Fibroblast of lung (primary cell): ENCODE results near the gene CDC37. TPM values are rescaled to one million over a fixed set of nuclear protein-coding genes. Genes with fewer than 3 reads are reported as not detected.

Experiments used
- DNase-seq, 2 donors: peaks; one replicate each; pipeline versions ENCODE4 v3.0.0 to v3.0.0-alpha.2; 2010; ENCODE audit warnings: low read depth in 2 of 2
- H2AFZ ChIP-seq: 2 replicates; pipeline ENCODE4 v1.5.1; 2012; ENCODE audit warnings: low read length, control low read depth, inconsistent platforms
- H3K27ac ChIP-seq: 2 replicates; pipeline ENCODE4 v1.5.1; 2011; ENCODE audit warnings: low read length, control low read depth; ENCODE audit not compliant: insufficient read depth
- H3K27me3 ChIP-seq: 2 replicates; pipeline ENCODE4 v1.5.1; 2011; ENCODE audit warnings: mild to moderate bottlenecking, low read length; ENCODE audit not compliant: control insufficient read depth, insufficient read depth
- H3K36me3 ChIP-seq: 2 replicates; pipeline ENCODE4 v1.5.1; 2011; ENCODE audit warnings: low read length; ENCODE audit not compliant: control insufficient read depth, insufficient read depth
- H3K4me1 ChIP-seq: 2 replicates; pipeline ENCODE4 v1.5.1; 2011; ENCODE audit warnings: low read length; ENCODE audit not compliant: control insufficient read depth, insufficient read depth; ENCODE audit errors: extremely low read depth
- H3K4me2 ChIP-seq: 2 replicates; pipeline ENCODE4 v1.5.1; 2011; ENCODE audit warnings: low read length, control low read depth; ENCODE audit not compliant: insufficient read depth; ENCODE audit errors: extremely low read depth
- H3K4me3 ChIP-seq, 4 experiments: fragments of 200-600 bp in 1 of 4; sonication (generic) in 1 of 4; replicated peaks in 1 of 4; 2 replicates each; pipeline ENCODE4 v1.5.1; 2011 to 2016; ENCODE audit warnings: low read length in 4 of 4, low read depth in 3 of 4, mild to moderate bottlenecking in 3 of 4, control low read depth in 2 of 4, inconsistent platforms in 1 of 4, mixed read lengths in 1 of 4; ENCODE audit not compliant: insufficient read depth in 1 of 4; ENCODE audit errors: control extremely low read depth in 1 of 4
- H3K79me2 ChIP-seq: 2 replicates; pipeline ENCODE4 v1.5.1; 2012; ENCODE audit warnings: mild to moderate bottlenecking, low read length, inconsistent platforms; ENCODE audit not compliant: control insufficient read depth, insufficient read depth
- H3K9ac ChIP-seq: 2 replicates; pipeline ENCODE4 v1.5.1; 2011; ENCODE audit warnings: mild to moderate bottlenecking, low read length, control low read depth; ENCODE audit not compliant: insufficient read depth
- H3K9me3 ChIP-seq: 2 replicates; pipeline ENCODE4 v1.5.1; 2012; ENCODE audit warnings: low read depth, low read length; ENCODE audit not compliant: control insufficient read depth, insufficient read depth
- H4K20me1 ChIP-seq: 2 replicates; pipeline ENCODE4 v1.5.1; 2011; ENCODE audit warnings: low read length; ENCODE audit not compliant: control insufficient read depth, insufficient read depth; ENCODE audit errors: extremely low read depth
- EZH2 ChIP-seq: IDR thresholded peaks from 2 replicates; pipeline ENCODE4 v1.5.1; 2012; ENCODE audit warnings: low read length, control low read depth, mild to moderate bottlenecking; ENCODE audit errors: missing control alignments
- polyA minus RNA-seq: library from RNA; depleted of rRNA, polyadenylated mRNA; stranded (reverse); fragments of >200 nt; gene quantifications from 2 replicates; pipeline ENCODE4 v1.2.3, GENCODE V29; 2011; ENCODE audit warnings: low replicate concordance
- polyA plus RNA-seq, 2 donors: library from polyadenylated mRNA; depleted of rRNA in 1 of 2; stranded (reverse) in 1 of 2; unstranded in 1 of 2; fragments of >200 nt; gene quantifications; 2 replicates each; pipeline ENCODE4 v1.2.1, GENCODE V29; 2011 to 2012; ENCODE audit warnings: missing spikeins in 1 of 2
- total RNA-seq: library from RNA; depleted of rRNA; stranded (reverse); fragments of >200 nt; gene quantifications from 2 replicates; pipeline ENCODE4 v1.2.1, GENCODE V29; 2014
- TF ChIP-seq, protein P1 (sequence below), 2 donors: IDR thresholded peaks in 1 of 2; conservative IDR thresholded peaks in 1 of 2; 1 replicate in 1 of 2; 2 replicates in 1 of 2; pipeline ENCODE4 v1.5.1; 2011 to 2012; ENCODE audit warnings: low read length in 2 of 2, control low read depth in 1 of 2, inconsistent platforms in 1 of 2, low read depth in 1 of 2, mild to moderate bottlenecking in 1 of 2

CDC37 gene
- total RNA-seq: 108 and 129 TPM in 2 replicates
- polyA plus RNA-seq: 266 and 342 TPM in 2 replicates
- polyA plus RNA-seq (2012): 177 and 255 TPM in 2 replicates
- 139 and 172 TPM in 2 replicates for polyA minus RNA-seq

DNA sequence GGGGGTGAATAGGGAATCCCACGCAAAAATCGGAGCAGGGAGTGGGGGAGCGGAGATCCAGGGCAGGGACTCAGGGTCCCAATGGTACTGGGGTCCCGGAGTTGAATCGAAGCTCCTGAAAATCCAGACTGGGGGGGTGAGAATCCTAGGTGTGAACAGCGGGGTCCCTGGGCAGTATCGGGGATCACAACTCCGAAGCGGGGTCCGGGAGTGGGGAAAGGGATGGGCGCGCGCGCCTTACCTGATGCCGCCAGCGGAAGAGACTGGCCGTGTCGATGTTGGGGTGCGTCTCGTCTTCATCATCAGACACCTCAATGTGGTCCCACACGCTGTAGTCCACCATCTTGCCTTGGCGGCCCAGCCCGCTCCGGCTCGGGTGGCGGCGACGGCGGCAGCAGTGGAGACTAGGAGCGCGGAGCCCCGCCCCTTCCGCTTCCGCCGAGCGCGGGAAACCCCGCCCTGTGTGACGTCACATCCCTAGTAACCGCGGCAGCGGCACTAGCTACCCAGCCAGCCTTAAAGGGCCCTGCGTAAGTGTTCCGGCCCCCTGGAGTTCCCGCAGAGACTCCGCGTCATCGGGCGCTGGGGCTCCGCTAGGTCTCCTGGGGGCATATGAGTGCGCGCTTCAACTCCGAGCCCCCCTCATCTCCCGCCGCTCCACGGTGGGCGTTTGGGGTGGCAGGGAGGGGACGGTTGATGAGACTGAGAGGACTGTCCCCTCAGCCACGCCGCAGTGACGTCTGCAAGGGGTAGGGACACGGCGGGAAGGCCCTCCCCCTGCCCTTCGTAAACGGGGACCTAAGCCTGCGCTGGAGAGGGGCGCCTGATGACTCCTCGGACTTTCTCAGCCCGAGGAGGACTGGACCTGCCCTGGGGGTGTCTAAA lies at the start of gene CDC37:
Gene CDC37, minus strand, starts transcription at position 406 of the 885 bp plus-strand sequence. Its CDS starts 63 bp downstream, at position 343.
- Histone ChIP-seq H3K36me3 (peaks cover 4% of the 10 kb centered on the region), H3K9ac (peak within 1 kb of the TSS; percentile 94), H3K27ac (peak within 1 kb of the TSS; percentile 98), H3K79me2 (peaks cover 46% of the 10 kb centered on the region), H3K4me1 (peaks cover 3% of the 10 kb centered on the region), H3K4me3 (peak within 1 kb of the TSS; percentile 66 to 99 (median 93)), H3K9me3 (no peaks in the 10 kb centered on the region), H3K27me3 (peaks cover 9% of the 10 kb centered on the region), H3K4me2 (peak within 1 kb of the TSS; percentile 100), H4K20me1 (peaks cover 2% of the 10 kb centered on the region), H2AFZ (peak within 1 kb of the TSS; percentile 99)
- peak; percentile 94 to 97 for DNase-seq
- TF ChIP-seq, protein P1, sequence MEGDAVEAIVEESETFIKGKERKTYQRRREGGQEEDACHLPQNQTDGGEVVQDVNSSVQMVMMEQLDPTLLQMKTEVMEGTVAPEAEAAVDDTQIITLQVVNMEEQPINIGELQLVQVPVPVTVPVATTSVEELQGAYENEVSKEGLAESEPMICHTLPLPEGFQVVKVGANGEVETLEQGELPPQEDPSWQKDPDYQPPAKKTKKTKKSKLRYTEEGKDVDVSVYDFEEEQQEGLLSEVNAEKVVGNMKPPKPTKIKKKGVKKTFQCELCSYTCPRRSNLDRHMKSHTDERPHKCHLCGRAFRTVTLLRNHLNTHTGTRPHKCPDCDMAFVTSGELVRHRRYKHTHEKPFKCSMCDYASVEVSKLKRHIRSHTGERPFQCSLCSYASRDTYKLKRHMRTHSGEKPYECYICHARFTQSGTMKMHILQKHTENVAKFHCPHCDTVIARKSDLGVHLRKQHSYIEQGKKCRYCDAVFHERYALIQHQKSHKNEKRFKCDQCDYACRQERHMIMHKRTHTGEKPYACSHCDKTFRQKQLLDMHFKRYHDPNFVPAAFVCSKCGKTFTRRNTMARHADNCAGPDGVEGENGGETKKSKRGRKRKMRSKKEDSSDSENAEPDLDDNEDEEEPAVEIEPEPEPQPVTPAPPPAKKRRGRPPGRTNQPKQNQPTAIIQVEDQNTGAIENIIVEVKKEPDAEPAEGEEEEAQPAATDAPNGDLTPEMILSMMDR (conservative IDR thresholded peaks at IDR 0.05 in 1 of 2, IDR thresholded peaks at IDR 0.05 in 1 of 2; ENCODE audit: low read depth in 1 of 2, low read length in 2 of 2): no peak
- no peak for TF ChIP-seq EZH2

DNA sequence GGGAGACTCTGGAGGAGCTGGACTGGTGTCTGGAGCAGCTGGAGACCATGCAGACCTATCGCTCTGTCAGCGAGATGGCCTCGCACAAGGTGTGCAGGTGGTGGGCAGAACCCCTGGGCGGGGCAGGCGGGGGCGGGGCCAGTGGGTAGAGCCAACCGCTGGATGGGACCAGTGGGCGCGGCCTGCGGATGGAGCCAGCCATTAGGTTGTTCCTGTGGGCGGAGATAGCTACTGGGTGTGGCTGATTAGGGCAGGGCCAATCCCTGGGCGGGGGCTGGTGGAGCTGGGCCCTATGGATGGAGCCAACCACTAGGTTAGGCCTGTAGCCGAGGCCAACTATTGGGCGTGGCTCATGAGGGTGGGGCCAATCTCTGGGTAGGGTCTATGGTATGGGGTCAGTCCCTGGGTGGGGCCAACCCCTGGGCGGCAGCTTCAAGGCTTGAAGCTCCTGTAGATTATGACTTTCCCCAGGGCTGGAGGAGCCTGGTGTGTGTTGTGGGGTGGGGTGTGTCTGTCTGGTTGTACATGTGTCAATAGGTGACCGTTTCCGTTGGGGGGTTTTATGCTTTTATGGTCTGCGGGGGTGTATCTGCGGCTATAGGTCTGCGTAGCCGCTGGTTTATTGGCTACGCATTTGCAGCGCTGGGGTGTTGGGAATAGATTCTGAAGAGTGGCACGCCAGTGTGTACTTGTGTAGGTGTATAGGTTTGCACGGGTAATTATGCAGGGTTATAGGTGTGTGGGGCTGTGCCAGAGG lies 47.7 kb upstream of the CDC37 start:
- H4K20me1 ChIP-seq: no peaks in the 10 kb centered on the region
- TF ChIP-seq, protein P1 (conservative IDR thresholded peaks at IDR 0.05 in 1 of 2, IDR thresholded peaks at IDR 0.05 in 1 of 2; ENCODE audit: low read depth in 1 of 2, low read length in 2 of 2): no peak
- no peak for TF ChIP-seq EZH2
- no peak for DNase-seq

More for the DNA sequence above, 47.7 kb upstream of the CDC37 start:
- Histone ChIP-seq H3K79me2 (no peaks in the 10 kb centered on the region), H3K4me1 (no peaks in the 10 kb centered on the region), H3K4me2 (no peak overlapping the region), H3K27ac (no peak overlapping the region), H3K36me3 (peaks cover 3% of the 10 kb centered on the region), H3K9ac (no peak overlapping the region), H3K27me3 (no peaks in the 10 kb centered on the region), H3K9me3 (no peaks in the 10 kb centered on the region), H2AFZ (no peak overlapping the region), H3K4me3 (no peak overlapping the region)
